GM19395 (cell line): Measurements from ENCODE around the gene FOSL1.

Experiments
- ATAC-seq: cut with Tn5 transposase; IDR thresholded peaks from one replicate; pipeline ENCODE4 v1.9.1; 2021; ENCODE audit warnings: mild to moderate bottlenecking, moderate library complexity; ENCODE audit not compliant: unreplicated experiment

Gene FOSL1

GRCh38 chr11:65920372-65920802 is 20.2 kb upstream of the FOSL1 start:
- no peak for ATAC-seq

- peak; percentile 39 for ATAC-seq
These were observed 19.6 kb upstream of the FOSL1 start for GRCh38 chr11:65919573-65920371.

GRCh38 chr11:65919141-65919572 is 19.0 kb upstream of the FOSL1 start, which contains the start of gene DRAP1:
Gene DRAP1 (plus strand): TSS chr11:65919426. CDS start chr11:65919502, 76 bp downstream.
- ATAC-seq, result peak; percentile 82

- peak; percentile 55 for ATAC-seq
These were observed 18.3 kb upstream of the FOSL1 start, which contains the start of gene C11orf68 for GRCh38 chr11:65918211-65919140. Gene C11orf68 (minus strand): TSS chr11:65919062. CDS start chr11:65919031, 31 bp downstream.

- no peak for ATAC-seq
These were observed 17.4 kb upstream of the FOSL1 start for GRCh38 chr11:65917434-65918210.

- no peak for ATAC-seq
These were observed 16.9 kb upstream of the FOSL1 start for GRCh38 chr11:65917077-65917433.

GRCh38 chr11:65916391-65916790 is 16.2 kb upstream of the FOSL1 start:
- ATAC-seq, result no peak

- no peak for ATAC-seq
These were observed 15.6 kb upstream of the FOSL1 start for GRCh38 chr11:65915821-65916251.

- ATAC-seq, result no peak
These were observed 15.1 kb upstream of the FOSL1 start for GRCh38 chr11:65915101-65915820.

GRCh38 chr11:65912845-65913244 is 12.7 kb upstream of the FOSL1 start:
- no peak for ATAC-seq

- no peak for ATAC-seq
These were observed 11.7 kb upstream of the FOSL1 start for GRCh38 chr11:65911682-65912568.

- ATAC-seq, result no peak
These were observed 7.7 kb upstream of the FOSL1 start for GRCh38 chr11:65907878-65908277.

GRCh38 chr11:65906602-65907001 is 6.4 kb upstream of the FOSL1 start:
- no peak for ATAC-seq

- ATAC-seq, result no peak
These were observed 3.5 kb upstream of the FOSL1 start for GRCh38 chr11:65903715-65904114.

GRCh38 chr11:65903068-65903481 is 2.9 kb upstream of the FOSL1 start:
- no peak for ATAC-seq

- ATAC-seq, result no peak
These were observed 652 bp upstream of the FOSL1 start for GRCh38 chr11:65900899-65901180.

- ATAC-seq, result no peak
These were observed 648 bp downstream of the FOSL1 start for GRCh38 chr11:65899356-65900124.

- no peak for ATAC-seq
These were observed 1.4 kb downstream of the FOSL1 start for GRCh38 chr11:65898656-65899355.
